GM11168 (cell line): ENCODE data around the gene NPTN.
"Not testable (repeated sequence)": the region's sequence is repeated elsewhere in the genome, so short reads cannot be mapped to it uniquely, and the experiment has no call there.

Source experiments
- in situ Hi-C: fragments of 300-500 bp; cut with MboI; formaldehyde crosslinking; loops from one replicate; pipeline ENCODE4 v1.12.0; 2022; ENCODE audit warnings: low sequenced_read_pairs; ENCODE audit not compliant: unreplicated experiment

Gene NPTN

GRCh38 chr15:73602446-73602843 lies 30.7 kb downstream of the NPTN start:
- in situ Hi-C loops = no loop called here

GRCh38 chr15:73601451-73602445 lies 31.4 kb downstream of the NPTN start:
- in situ Hi-C loops = no loop called here

- in situ Hi-C loops = no loop called here
Measured at GRCh38 chr15:73600413-73601335, 32.5 kb downstream of the NPTN start.

GRCh38 chr15:73599934-73600333 lies 33.3 kb downstream of the NPTN start:
- in situ Hi-C loops = no loop called here

- in situ Hi-C loops = no loop called here
Measured at GRCh38 chr15:73598530-73599160, 34.5 kb downstream of the NPTN start.

- in situ Hi-C loops = no loop called here
Measured at GRCh38 chr15:73597036-73597638, 36.1 kb downstream of the NPTN start.

- in situ Hi-C loops = no loop called here
Measured at GRCh38 chr15:73596174-73596573, 37.0 kb downstream of the NPTN start.

GRCh38 chr15:73594109-73594508 lies 39.1 kb downstream of the NPTN start:
- in situ Hi-C loops = no loop called here

GRCh38 chr15:73593304-73594074 lies 39.7 kb downstream of the NPTN start:
- in situ Hi-C loops = no loop called here

- in situ Hi-C loops = no loop called here
Measured at GRCh38 chr15:73590263-73590662, 42.9 kb downstream of the NPTN start.

- in situ Hi-C loops = no loop called here
Measured at GRCh38 chr15:73589766-73590165, 43.4 kb downstream of the NPTN start.

- in situ Hi-C loops = no loop called here
Measured at GRCh38 chr15:73585871-73586654, 47.1 kb downstream of the NPTN start.

GRCh38 chr15:73584699-73585420 lies 48.3 kb downstream of the NPTN start:
- in situ Hi-C loops = no loop called here

GRCh38 chr15:73583544-73583943 lies 49.6 kb downstream of the NPTN start:
- in situ Hi-C loops = no loop called here

- in situ Hi-C loops = no loop called here
Measured at GRCh38 chr15:73582851-73583379, 50.3 kb downstream of the NPTN start.

GRCh38 chr15:73578026-73578425 lies 55.2 kb downstream of the NPTN start:
- in situ Hi-C loops = no loop called here

GRCh38 chr15:73577593-73577992 lies 55.6 kb downstream of the NPTN start:
- in situ Hi-C loops = not testable (repeated sequence)
